HG02973 (cell line): Measurements from ENCODE around the gene DLGAP1.
"Not testable (repeated sequence)": the region's sequence is repeated elsewhere in the genome, so short reads cannot be mapped to it uniquely, and the experiment has no call there.

Experiments
- ATAC-seq: cut with Tn5 transposase; IDR thresholded peaks from one replicate; pipeline ENCODE4 v1.9.1; 2021; ENCODE audit warnings: moderate library complexity; ENCODE audit not compliant: unreplicated experiment

The DLGAP1 gene

GRCh38 chr18:4391859-4392258, 63.2 kb downstream of the DLGAP1 start:
- no peak for ATAC-seq

- ATAC-seq: no peak
These were observed 69.2 kb downstream of the DLGAP1 start for GRCh38 chr18:4385876-4386275.

GRCh38 chr18:4384932-4385331, 70.2 kb downstream of the DLGAP1 start:
- ATAC-seq: no peak

- no peak for ATAC-seq
These were observed 80.5 kb downstream of the DLGAP1 start for GRCh38 chr18:4374564-4374963.

- no peak for ATAC-seq
These were observed 85.4 kb downstream of the DLGAP1 start for GRCh38 chr18:4369705-4370104.

- no peak for ATAC-seq
These were observed 94.8 kb downstream of the DLGAP1 start for GRCh38 chr18:4360221-4360715.

- no peak for ATAC-seq
These were observed 96.5 kb downstream of the DLGAP1 start for GRCh38 chr18:4358618-4359017.

- ATAC-seq: no peak
These were observed 97.5 kb downstream of the DLGAP1 start for GRCh38 chr18:4357579-4357978.

- ATAC-seq: no peak
These were observed 98.2 kb downstream of the DLGAP1 start for GRCh38 chr18:4356929-4357328.

- no peak for ATAC-seq
These were observed 101.2 kb downstream of the DLGAP1 start for GRCh38 chr18:4353853-4354418.

- no peak for ATAC-seq
These were observed 102.2 kb downstream of the DLGAP1 start for GRCh38 chr18:4352746-4353551.

- no peak for ATAC-seq
These were observed 104.1 kb downstream of the DLGAP1 start for GRCh38 chr18:4351005-4351404.

- ATAC-seq: no peak
These were observed 119.7 kb downstream of the DLGAP1 start for GRCh38 chr18:4335386-4335785.

- ATAC-seq: no peak
These were observed 122.1 kb downstream of the DLGAP1 start for GRCh38 chr18:4333043-4333442.

- no peak for ATAC-seq
These were observed 135.1 kb downstream of the DLGAP1 start for GRCh38 chr18:4319738-4320677.

GRCh38 chr18:4318311-4318710, 136.8 kb downstream of the DLGAP1 start:
- no peak for ATAC-seq

GRCh38 chr18:4311945-4312344, 143.2 kb downstream of the DLGAP1 start:
- not testable (repeated sequence) for ATAC-seq

GRCh38 chr18:4311136-4311535, 144.0 kb downstream of the DLGAP1 start:
- ATAC-seq: no peak

- ATAC-seq: no peak
These were observed 145.9 kb downstream of the DLGAP1 start for GRCh38 chr18:4309227-4309626.

- ATAC-seq: no peak
These were observed 146.5 kb downstream of the DLGAP1 start for GRCh38 chr18:4308576-4308975.

GRCh38 chr18:4299395-4299794, 155.7 kb downstream of the DLGAP1 start:
- ATAC-seq: no peak
